NOMO-1 (cell line): ENCODE results near the gene NCOR2.

Experiments
- DNase-seq, 2 experiments: peaks; one replicate each; lab custom pipeline; 2025; ENCODE audit not compliant: unreplicated experiment in 2 of 2; lab: John Stamatoyannopoulos, UW

NCOR2 gene

DNA sequence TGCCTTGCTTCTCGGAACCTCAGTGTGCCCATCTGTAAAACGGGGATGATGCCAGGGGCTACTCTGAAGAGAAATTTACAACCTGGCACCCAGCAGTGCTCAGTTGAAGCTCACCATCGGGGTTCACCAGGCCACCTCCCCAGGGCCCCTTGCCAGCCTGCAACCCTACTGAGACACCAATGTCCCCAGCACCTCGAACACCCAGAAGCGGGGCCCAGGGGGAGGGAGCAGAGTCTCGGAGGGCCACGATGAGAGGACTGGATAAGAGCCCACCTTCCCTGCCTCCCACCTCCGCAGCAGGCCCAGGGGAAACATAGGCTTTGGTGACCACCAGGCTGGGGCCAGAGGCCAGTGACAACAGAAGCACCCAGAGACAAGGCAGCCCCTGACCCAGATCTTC is 22.4 kb downstream of the NCOR2 start:
- DNase-seq = no peak

DNA sequence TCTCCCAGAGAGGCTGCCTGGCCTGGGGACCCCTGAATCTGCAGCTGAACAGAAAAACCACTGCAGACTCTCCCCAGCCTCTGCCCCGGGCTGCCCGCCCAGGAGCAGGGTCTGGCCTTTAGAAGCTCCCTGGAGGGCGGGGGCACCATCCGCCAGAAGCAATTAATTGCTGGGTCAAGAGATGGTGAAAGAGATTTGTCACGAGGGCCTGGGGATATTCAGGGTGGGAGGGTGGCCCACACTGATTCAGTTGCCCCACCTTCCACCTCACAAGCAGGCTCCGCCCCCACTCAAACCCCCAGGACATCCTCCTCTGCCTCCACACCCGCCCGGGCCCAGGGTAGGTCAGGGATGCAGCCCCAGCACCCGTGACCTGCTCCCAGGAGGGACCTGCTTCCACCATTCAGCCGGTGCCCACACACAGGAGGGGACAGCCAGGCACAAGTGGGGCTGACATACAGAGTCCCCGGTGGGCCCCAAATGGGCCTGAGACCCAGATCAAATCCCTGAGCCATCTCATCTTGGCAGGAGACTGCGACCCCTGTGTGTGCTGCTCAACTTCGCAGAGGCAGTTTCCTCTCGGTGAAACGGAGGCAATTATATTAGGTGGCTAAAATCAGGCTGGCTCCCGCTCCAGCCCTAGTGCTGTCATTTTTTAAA is 23.0 kb downstream of the NCOR2 start:
- DNase-seq = no peak

DNA sequence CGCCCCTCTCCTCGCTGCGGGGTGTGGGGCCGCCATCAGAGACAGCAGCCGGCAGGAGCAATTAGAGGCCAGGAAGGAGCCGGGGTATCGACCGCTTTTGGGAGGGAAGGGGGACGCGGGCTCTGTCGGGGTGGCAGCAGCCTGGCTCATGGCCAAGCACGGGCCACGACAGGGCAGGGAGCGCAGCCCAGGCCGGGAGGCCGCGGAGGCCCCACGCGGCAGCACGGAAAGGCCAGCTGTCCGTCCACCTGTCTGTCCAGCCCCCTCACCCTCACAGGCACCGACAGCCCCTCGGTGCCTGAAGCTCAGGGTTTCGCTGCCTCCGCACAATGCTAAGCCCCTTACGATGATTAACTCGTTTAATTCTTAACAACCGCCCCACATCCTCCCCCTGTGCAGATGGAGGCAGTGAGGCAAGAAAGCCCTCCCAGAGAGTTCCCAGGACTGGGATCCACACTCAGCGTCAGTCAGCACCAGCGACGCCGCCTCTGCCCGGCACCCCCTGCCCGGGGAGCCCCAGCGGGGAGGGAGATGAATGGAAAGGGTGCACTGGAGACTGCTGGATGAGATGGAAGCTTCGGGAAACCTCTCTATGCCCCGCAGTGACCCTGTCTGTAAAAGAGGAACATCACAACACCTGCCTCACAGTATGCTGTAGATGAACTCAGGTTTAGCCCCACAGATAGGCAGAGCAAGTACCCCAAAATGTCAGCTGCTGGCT is 23.7 kb downstream of the NCOR2 start:
- DNase-seq = peak in 1 of 2 experiments; percentile 1

DNA sequence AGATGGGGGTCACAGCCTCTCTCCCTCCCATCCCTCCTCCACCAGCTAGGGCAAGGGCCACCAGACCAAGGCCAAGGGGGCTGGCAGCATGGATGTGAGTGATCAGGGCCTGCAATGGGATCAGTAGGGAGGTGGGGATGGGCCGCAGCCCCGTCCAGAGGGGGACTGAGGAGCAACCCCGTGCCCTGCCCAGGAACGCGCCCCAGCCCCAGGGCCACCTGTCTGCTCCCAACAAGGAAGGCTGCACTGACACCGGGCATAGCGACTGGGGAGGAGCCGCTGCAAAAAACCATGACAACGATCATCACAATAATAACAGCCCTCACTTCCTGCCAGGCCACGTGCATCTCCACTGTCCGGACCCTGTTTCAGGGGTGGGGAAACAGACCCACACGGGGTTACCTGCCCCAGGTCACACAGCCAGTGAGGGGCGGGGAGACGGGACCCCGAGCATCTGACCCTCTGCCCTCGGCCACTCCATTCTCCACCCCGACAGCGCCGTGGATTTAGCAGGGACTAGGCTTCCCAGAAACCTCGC is 24.3 kb downstream of the NCOR2 start:
- peak in 1 of 2 experiments; percentile 9 for DNase-seq

DNA sequence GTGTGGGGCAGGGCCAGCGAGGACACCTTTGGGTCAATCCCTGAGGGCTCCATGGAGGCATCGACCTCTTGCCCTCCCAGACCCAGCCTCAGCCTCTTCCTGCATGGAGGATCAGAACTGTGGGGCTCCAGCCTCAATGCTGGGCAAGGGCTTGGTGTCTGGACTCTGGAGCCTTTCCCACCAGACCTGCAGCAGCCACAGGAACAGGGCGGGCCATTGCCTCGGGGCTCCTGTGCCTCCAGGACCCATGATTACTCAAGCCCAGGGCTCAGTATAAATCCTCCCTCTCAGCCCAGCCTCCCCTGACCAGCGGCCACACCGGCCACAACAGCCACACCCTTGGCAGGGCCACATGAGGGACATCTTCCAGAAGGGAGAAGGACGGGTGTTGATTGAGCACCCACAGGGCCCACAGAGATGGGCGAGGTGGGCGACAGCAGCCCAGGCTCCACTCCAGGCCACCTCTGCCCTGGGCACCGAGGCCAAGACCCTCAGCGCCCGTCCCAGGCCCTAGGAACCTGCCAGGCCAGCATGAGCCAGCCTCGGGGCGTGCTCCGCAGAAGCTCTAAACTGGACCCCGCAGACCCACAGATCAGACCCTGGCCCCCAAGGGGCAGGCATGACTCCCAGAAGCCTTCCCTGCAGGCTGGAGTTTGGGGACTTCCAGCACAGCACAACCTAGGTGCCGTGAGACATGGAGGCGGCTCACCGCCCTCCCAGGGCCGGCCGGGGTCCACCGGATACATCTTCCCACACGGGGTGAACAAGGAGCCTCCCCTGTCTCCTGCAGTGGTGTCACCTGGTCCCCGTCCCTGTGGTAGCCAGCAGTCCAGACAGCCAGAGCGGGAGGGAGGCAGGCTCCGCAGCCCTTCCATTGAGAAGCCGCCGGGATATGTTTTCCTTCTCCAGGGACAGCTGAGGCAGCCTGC is 25.1 kb downstream of the NCOR2 start:
- DNase-seq = no peak

DNA sequence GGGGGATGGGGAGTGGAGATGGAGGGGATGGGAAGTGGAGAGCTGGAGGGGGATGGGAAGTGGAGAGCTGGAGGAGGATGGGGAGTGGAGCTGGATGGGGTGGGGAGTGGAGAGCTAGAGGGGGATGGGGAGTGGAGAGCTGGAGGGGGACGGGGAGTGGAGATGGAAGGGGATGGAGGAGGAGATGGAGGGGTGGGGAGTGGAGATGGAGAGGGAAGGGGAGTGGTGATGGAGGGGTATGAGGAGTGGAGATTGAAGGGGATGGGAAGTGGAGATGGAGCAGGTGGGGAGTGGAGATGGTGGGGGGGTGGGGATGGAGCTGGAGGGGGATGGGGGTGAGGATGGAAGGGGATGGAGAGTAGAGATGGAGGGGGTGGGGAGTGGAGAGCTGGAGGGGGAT is 26.1 kb downstream of the NCOR2 start:
- no peak for DNase-seq

DNA sequence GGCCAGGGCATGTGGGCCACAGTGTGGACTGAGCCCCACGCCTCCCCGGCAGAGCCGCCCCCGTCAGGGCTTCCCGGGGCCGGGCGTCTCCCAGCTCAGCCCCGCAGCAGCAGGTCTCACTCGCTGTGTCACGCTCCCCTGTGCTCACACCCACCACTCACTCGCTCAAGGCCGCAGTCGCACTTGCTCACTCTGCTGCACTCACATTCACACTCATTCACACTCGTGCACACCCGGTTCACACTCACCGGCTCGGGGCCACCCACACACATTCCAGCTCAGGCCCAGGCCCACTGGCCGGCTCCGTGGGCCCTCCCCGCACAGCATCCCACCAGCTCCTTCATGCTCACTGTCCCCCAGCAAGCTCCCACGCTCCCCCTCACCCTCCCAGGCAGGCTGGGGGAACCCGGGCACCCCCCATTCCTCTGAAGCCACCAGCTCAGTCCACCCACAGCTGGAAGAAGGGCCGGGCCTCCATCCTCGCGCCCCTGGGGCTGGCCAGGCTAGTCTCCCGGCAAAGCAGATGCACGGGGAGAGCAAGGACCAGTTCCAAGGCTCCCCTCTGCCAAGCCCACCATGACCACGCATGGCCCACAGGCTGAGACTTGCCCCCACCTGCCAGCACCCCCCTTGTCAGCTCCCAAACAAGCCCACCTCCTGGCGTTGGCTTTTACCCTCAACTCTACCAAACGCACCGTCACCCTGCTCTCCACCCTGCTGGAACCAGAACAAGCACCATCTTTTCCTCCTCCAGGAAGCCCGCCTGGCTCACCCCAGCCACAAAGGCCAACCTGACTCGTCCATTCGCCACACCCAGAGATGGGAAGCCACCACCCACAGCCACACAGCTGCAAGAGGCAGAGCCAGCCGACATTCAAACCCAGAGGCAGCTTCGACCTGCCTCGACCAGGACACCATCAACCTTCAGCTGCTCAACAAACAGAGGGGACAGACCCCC is 28.0 kb downstream of the NCOR2 start:
- no peak for DNase-seq

DNA sequence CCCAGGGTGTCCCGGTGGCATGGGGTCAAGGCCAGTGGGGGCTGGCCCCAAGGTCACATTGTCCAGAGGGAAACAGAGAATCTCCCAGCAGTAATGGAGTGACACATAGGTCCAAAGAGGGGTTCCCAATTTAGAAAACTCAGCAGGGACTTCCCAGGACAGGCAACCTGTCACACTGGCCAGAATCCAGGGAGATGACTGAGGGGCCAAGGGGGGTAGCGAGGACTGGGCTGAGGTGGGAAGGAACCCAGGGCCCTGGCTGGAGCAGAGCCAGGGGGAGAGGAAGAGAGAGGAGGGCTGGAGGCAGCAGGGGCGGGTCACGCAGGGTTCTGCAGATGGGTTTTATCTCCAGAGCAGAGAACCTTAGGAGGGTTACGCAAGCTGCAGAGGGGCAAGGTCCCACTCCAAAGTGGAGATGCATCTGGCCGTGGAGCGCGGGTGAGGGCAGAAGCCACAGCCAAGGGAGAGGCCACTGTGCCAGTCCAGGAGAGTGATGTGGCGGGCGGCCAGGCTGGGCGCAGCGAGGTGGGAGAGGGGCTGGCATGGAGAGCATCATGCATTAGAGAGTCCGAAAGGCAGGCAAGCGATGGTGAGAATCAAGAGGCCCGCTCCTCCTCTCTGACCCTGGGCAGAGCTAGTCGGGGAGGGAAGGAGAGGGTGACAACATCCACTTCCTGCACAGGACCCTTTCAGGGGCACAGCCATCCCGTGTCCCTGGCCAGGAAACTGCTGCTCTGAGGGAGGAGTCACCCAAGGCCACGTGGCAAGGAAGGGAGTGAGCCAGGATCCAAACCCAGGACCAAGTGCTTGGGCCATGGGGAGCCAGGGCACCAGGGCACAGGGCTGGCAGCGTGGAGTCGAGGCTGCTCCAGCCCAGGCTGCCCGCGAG is 29.0 kb downstream of the NCOR2 start:
- no peak for DNase-seq

DNA sequence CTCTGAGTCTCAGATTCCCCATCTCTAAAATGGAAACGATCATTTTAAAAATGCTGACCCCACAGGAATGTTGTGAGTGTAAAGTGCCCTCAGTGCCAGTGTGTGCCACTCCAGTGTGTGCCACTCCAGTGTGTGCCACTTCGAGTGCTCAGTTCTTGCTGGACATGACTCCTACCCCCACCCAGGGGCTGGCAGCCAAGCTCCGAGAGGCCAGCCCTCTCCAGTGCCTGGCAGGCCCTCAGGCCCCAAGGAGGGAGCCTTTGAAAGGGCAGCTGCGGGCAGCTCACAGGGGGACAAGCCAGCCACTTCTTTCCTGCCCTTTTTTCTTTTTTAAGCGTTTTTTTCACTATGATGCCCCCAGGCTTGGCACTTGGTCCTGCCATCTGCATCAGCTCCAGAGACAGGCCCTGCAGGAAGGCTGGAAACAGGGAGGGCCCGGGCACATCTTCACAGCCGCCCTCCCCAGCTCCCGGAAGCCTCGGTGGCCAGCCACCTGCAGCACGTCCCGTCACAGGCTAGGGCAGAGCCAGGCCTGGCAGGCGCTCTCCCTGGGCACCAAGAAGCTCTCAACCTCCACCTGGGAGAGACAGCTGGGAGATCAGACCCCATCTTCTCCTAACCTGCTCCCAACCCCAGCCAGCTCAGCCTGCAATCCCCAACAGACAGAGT is 29.8 kb downstream of the NCOR2 start:
- no peak for DNase-seq

DNA sequence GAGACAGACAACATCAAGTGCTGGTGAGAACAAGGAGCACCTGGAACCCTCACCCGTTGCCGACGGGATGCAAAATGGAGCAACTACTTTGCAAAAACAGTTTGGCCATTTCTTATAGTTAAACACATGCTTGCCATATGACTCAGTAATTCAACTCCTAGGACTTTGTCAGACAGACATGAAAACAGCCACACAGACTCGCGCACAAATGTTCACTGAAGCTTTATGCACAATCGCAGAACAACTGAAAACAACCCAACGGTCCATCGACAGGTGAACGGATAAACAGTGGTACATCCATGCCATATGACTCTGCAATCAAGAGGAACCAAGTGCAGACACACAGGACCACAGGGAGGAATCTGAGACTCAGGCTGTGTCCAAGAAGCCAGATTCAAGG is 30.8 kb downstream of the NCOR2 start:
- DNase-seq = no peak

DNA sequence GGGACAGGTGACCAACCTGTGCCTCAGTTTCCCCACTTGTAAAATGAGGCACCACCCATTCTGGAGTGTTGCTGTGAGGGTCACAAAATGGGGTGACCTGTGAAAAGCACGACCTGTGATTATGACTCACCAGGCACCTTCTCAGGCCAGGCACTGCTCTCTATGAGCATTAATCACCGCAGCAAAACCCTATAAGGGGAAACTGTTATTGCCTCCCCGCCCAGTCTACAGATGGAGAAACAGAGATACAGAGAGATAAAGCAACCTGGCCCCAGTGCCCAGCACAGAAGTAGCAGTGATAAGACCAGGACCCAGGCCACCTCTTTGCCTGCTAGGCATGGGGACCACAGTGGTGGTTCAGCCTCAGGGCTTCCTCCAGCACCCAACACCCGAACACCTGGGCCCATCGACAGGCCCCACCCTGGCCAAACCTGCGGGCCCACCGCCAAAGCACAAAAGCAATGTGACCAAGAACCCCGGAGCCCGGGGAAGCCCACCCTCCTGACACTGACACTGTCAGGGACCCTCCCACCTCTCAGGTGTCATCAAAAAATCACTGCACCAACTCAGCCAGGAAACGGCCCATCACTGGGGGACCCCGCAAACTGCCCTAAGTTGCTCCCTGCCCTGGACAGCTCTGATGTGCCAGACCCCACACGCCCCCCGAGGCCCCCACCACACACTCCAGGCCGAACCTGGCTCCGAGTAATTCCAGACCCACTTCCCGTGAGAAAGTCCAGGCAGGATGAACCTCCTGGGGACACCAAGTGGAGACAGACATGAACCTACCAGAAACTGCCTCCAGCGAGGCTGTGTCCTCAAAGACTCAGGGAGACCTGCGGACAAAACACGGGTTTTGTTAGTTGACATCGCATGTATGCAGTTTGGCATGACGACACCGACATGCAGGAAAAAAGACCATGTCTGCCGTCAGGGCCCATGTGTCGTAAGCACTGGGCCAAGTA is 32.4 kb downstream of the NCOR2 start:
- no peak for DNase-seq

DNA sequence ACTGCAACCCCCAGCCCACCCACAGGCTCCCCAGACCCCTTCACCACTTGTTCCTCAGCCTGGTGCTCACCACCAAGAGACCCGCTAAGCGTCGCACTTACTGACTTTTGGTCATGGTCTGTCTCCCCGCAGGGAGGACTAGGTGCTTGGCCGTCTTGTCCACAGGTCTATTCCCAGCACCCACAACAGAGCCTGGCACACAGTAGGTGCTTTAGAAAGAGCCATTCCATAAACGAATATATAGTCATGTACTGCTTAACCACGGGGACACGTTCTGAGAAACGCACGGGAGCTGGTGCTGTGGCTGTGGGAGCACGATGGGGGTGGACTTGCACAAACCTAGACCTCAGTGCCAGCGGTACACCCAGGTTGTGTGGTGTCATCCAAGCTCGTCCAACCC is 34.0 kb downstream of the NCOR2 start:
- DNase-seq = no peak

DNA sequence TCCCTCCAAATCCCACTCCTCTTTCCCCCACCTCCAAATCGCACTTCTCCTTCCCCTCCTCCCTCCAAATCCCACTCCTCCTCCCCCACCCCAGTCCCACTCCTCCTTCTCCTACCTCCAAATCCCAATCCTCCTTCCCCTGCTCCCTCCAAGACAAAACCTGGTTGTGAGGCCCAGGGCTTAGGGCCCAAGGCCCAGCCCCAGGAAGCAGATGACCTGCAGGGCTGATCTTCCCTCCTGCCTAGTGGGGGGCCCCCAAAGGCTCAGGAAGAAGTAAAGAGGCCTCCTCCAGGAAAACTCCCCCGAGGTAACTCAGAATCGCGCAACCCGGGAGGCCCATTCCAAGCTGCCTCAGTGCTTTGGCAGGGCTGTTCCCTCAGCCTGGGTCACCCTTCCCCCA is 34.4 kb downstream of the NCOR2 start:
- no peak for DNase-seq

DNA sequence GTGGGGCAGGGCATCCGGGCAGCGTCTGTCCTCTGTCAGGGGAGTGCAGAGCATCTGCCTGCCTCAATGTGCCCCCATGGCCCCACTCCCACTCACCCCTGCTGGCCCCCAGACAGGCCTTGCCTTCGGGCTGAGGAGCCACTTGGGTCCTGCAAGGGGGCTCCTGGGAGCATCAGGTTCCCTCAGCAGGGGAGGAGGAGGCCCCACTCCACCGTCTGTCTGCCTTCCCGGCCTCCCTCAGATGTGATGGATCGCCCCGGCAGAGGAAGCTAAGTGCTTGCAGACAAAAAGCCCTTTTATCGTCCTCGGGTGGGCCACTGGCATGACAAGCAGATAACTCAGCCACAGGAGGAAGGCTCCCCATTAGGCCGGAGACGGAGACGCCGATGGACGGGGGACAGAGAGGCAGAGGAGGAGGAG is 35.1 kb downstream of the NCOR2 start:
- no peak for DNase-seq

DNA sequence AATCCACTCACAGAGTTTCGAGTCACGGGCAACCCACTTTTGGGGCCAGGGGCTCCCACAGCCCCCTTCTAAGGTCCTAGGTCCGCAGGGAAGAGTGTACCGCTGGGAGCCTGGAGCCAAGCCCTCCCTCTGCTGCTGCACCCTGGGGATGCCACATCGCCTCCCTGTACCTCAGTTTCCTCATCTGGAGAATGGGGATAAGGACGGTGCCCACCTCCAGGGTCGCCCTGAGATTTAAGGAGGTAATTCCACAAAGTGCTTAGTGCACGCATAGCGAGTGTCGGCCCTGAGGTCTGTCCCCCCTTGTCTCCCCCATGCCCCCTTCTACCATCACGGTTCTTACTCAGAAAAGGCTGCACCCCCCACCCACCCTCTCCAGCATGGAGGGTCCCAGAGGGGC is 35.5 kb downstream of the NCOR2 start:
- DNase-seq = no peak

DNA sequence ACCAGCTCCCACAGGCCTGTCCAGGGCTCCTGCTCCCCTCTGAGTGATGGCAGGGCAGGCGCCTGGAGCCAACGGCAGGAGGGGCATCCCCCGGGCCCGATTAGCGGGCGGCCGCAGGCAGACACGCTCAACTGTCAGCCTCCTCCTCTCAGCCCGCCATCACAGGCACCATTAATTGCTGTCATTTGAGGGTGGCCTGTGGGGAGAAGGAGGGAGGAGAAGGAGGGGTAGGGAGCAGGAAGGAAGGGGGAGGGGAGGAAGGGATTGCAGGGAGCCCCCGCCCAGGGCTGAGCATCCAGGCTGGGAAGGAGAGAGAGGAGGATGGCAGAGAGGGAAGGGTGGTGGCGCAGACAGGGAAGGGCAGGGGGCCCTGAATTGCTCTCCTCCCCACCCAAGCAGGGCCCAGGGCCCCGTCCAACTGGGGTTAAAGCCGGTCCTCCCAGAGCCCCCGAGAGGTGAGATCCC is 36.1 kb downstream of the NCOR2 start:
- DNase-seq = no peak

DNA sequence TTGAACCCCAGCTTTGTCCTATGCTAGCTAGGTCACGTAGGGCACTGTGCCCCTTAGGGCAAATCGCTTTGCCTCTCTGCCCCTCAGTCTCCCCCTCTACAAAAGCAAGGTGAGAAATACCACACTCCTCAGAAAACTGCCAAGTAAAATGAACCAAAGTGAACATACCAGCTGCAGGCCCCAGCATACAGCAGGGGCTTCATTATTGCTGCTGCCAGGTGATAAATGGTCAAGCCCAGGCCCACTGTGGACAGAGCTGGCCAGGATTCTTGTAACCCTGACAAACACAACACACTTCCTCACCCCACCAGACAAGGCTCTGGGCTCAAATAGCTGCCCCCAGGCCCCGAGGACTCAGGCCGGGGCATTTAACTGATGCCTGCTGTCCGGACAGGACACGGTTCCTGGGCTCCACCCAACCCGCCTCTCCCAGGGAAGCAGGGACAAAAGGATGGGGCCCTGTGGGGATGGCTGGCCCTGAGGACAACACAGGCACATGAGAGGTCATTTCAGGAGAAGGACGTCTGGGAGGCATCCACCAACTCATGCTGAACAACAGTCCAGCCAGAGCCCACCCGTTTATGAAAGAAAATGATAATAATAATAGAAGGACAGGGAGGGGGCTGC is 36.7 kb downstream of the NCOR2 start:
- DNase-seq = no peak
